CD4-positive, alpha-beta T cell treated with Interleukin-17A for 4 hours (primary cell): ENCODE measurements around the gene CNTFR.

Experiments
- DNase-seq: peaks from one replicate; pipeline ENCODE4 v3.0.0-alpha.2; 2020; ENCODE audit warnings: mixed read lengths

Gene CNTFR

GRCh38 chr9:34522971-34523797 is 66.3 kb downstream of the CNTFR start, which contains the start of gene ENHO:
Gene ENHO (minus strand): TSS chr9:34522990. CDS start chr9:34521695, 1,295 bp downstream.
- DNase-seq, result peak; percentile 92

GRCh38 chr9:34522091-34522887 is 67.2 kb downstream of the CNTFR start:
- no peak for DNase-seq

GRCh38 chr9:34521406-34522045 is 68.0 kb downstream of the CNTFR start:
- DNase-seq, result no peak

GRCh38 chr9:34520505-34521385 is 68.8 kb downstream of the CNTFR start:
- DNase-seq, result no peak

- DNase-seq, result no peak
These were observed 69.4 kb downstream of the CNTFR start for GRCh38 chr9:34520096-34520495.

GRCh38 chr9:34519321-34520020 is 70.1 kb downstream of the CNTFR start:
- DNase-seq, result no peak

- DNase-seq, result no peak
These were observed 70.6 kb downstream of the CNTFR start for GRCh38 chr9:34518896-34519295.

- no peak for DNase-seq
These were observed 71.4 kb downstream of the CNTFR start for GRCh38 chr9:34518110-34518616.

GRCh38 chr9:34517185-34517584 is 72.3 kb downstream of the CNTFR start:
- no peak for DNase-seq

GRCh38 chr9:34515959-34516358 is 73.6 kb downstream of the CNTFR start:
- no peak for DNase-seq

GRCh38 chr9:34514816-34515215 is 74.7 kb downstream of the CNTFR start:
- no peak for DNase-seq

- DNase-seq, result no peak
These were observed 75.1 kb downstream of the CNTFR start for GRCh38 chr9:34514401-34514800.

- DNase-seq, result no peak
These were observed 75.8 kb downstream of the CNTFR start for GRCh38 chr9:34513567-34514214.

- no peak for DNase-seq
These were observed 77.1 kb downstream of the CNTFR start for GRCh38 chr9:34512131-34513078.

- no peak for DNase-seq
These were observed 78.7 kb downstream of the CNTFR start for GRCh38 chr9:34510497-34511468.

GRCh38 chr9:34508951-34509350 is 80.6 kb downstream of the CNTFR start:
- no peak for DNase-seq

GRCh38 chr9:34508463-34508862 is 81.1 kb downstream of the CNTFR start:
- DNase-seq, result no peak

GRCh38 chr9:34507966-34508365 is 81.6 kb downstream of the CNTFR start:
- no peak for DNase-seq

- no peak for DNase-seq
These were observed 82.0 kb downstream of the CNTFR start for GRCh38 chr9:34507556-34507955.
